ENCODE measurements around the gene MEOX1.

DNA sequence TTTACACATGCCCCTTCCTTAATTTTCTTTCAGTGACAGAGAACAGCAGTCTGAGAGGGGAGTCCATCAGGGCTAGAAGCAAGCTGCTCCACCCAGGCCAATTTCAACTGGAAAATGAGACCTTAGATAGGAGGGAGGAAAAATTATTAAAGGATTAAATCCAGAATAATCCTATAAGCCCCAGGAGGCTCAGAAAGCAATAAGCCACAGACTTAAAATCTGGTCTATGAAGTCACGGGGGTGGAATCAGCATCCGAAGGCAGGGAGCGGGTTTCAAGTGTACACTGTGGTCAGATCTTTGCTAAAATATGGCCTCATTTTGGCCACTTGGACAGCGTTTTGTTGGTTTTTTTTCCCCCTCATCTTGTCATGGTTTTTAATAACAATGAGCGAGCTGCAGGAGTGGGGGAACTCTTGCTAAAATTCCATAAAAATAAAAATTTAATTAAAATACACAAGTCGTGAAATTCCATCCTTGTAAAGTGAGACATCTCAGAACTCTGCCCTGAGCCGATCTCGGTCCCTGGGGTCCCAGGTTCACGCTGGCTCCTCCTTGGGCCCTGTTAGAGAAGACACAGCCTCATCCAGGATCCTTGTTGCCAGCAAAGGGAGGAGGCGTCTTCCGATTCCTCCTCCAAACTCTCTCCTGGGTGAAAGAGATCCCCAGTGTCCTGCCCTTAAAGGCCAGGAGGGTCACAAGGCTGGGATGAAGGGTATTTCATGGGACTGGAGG lies 63.9 kb downstream of the MEOX1 start:
- TF ChIP-seq CTCF (conservative IDR thresholded peaks at IDR 0.05; ENCODE audit: low read depth, low read length) (no peak), EZH2 (IDR thresholded peaks at IDR 0.05; ENCODE audit: low read length, unreplicated experiment) (no peak), EZH2phosphoT487 (IDR thresholded peaks at IDR 0.05; ENCODE audit: borderline replicate concordance, low read length) (no peak)

All from PC-3 (cell line).